HUES48 (cell line): ENCODE results near the gene RASA4.
"Not testable (repeated sequence)": the region's sequence is repeated elsewhere in the genome, so short reads cannot be mapped to it uniquely, and the experiment has no call there.

Experiments used
- H3K27ac ChIP-seq: one replicate; pipeline ENCODE4 v1.7.0; 2013; ENCODE audit warnings: low read depth, low read length, inconsistent platforms
- H3K27me3 ChIP-seq: 2 replicates; pipeline ENCODE4 v1.6.1; 2013; ENCODE audit warnings: mild to moderate bottlenecking, low read length; ENCODE audit not compliant: control insufficient read depth, insufficient read depth
- H3K36me3 ChIP-seq: 2 replicates; pipeline ENCODE4 v1.6.1; 2013; ENCODE audit warnings: low read length; ENCODE audit not compliant: control insufficient read depth, insufficient read depth
- H3K4me1 ChIP-seq: 2 replicates; pipeline ENCODE4 v1.6.1; 2013; ENCODE audit warnings: mild to moderate bottlenecking, low read length; ENCODE audit not compliant: control insufficient read depth, insufficient read depth
- H3K4me3 ChIP-seq: 2 replicates; pipeline ENCODE4 v1.5.1; 2013; ENCODE audit warnings: mild to moderate bottlenecking, low read depth, low read length
- H3K9ac ChIP-seq: 2 replicates; pipeline ENCODE4 v1.6.1; 2013; ENCODE audit warnings: mild to moderate bottlenecking, low read depth, low read length, moderate library complexity
- H3K9me3 ChIP-seq: 2 replicates; pipeline ENCODE4 v1.6.1; 2013; ENCODE audit warnings: low read length; ENCODE audit not compliant: control insufficient read depth, insufficient read depth

RASA4 gene

GRCh38 chr7:102616507-102617125 is at the start of gene RASA4:
RASA4 (minus strand) TSS chr7:102616756; CDS start chr7:102616689, 67 bp downstream.
- not testable (repeated sequence) for H3K27me3 ChIP-seq, H3K4me3 ChIP-seq, H3K36me3 ChIP-seq, H3K9ac ChIP-seq, H3K27ac ChIP-seq, H3K4me1 ChIP-seq, H3K9me3 ChIP-seq

GRCh38 chr7:102664765-102665164 is 48.2 kb upstream of the RASA4 start:
- H3K4me1 ChIP-seq, H3K27me3 ChIP-seq, H3K9me3 ChIP-seq, H3K4me3 ChIP-seq, H3K36me3 ChIP-seq, H3K27ac ChIP-seq, H3K9ac ChIP-seq: not testable (repeated sequence)

- H3K36me3 ChIP-seq, H3K9me3 ChIP-seq, H3K4me3 ChIP-seq, H3K4me1 ChIP-seq, H3K27ac ChIP-seq, H3K27me3 ChIP-seq, H3K9ac ChIP-seq: not testable (repeated sequence)
Observed at GRCh38 chr7:102649924-102650323, 33.4 kb upstream of the RASA4 start, which contains the start of gene SPDYE2B. SPDYE2B (plus strand) TSS chr7:102650319; CDS start chr7:102652349, 2,030 bp downstream.

GRCh38 chr7:102647813-102648212 is 31.3 kb upstream of the RASA4 start:
- H3K27ac ChIP-seq, H3K9ac ChIP-seq, H3K4me1 ChIP-seq, H3K36me3 ChIP-seq, H3K27me3 ChIP-seq, H3K4me3 ChIP-seq, H3K9me3 ChIP-seq: not testable (repeated sequence)

GRCh38 chr7:102643404-102643803 is 26.8 kb upstream of the RASA4 start:
- not testable (repeated sequence) for H3K27ac ChIP-seq, H3K27me3 ChIP-seq, H3K4me3 ChIP-seq

GRCh38 chr7:102642691-102643090 is 26.1 kb upstream of the RASA4 start, which contains the start of gene UPK3BL1:
UPK3BL1 (minus strand) TSS chr7:102642791; CDS start chr7:102642741, 50 bp downstream.
- H3K4me1 ChIP-seq, H3K27me3 ChIP-seq, H3K9ac ChIP-seq, H3K27ac ChIP-seq, H3K9me3 ChIP-seq, H3K4me3 ChIP-seq, H3K36me3 ChIP-seq: not testable (repeated sequence)

More at GRCh38 chr7:102643404-102643803, 26.8 kb upstream of the RASA4 start:
- H3K9ac ChIP-seq, H3K36me3 ChIP-seq, H3K4me1 ChIP-seq, H3K9me3 ChIP-seq: not testable (repeated sequence)

GRCh38 chr7:102638848-102639247 is 22.3 kb upstream of the RASA4 start:
- H3K36me3 ChIP-seq, H3K4me1 ChIP-seq, H3K27ac ChIP-seq, H3K27me3 ChIP-seq, H3K9me3 ChIP-seq, H3K4me3 ChIP-seq, H3K9ac ChIP-seq: not testable (repeated sequence)

GRCh38 chr7:102636956-102637355 is 20.4 kb upstream of the RASA4 start:
- not testable (repeated sequence) for H3K4me3 ChIP-seq, H3K4me1 ChIP-seq, H3K9me3 ChIP-seq, H3K9ac ChIP-seq, H3K27ac ChIP-seq, H3K36me3 ChIP-seq, H3K27me3 ChIP-seq

GRCh38 chr7:102635354-102635753 is 18.8 kb upstream of the RASA4 start:
- H3K4me1 ChIP-seq, H3K27me3 ChIP-seq, H3K4me3 ChIP-seq, H3K9me3 ChIP-seq, H3K36me3 ChIP-seq, H3K9ac ChIP-seq, H3K27ac ChIP-seq: not testable (repeated sequence)

GRCh38 chr7:102634299-102634698 is 17.7 kb upstream of the RASA4 start:
- H3K27ac ChIP-seq, H3K4me3 ChIP-seq, H3K9me3 ChIP-seq, H3K4me1 ChIP-seq, H3K27me3 ChIP-seq, H3K9ac ChIP-seq, H3K36me3 ChIP-seq: not testable (repeated sequence)

- H3K27me3 ChIP-seq, H3K9ac ChIP-seq, H3K4me1 ChIP-seq, H3K36me3 ChIP-seq, H3K27ac ChIP-seq, H3K9me3 ChIP-seq, H3K4me3 ChIP-seq: not testable (repeated sequence)
Observed at GRCh38 chr7:102630622-102631021, 14.1 kb upstream of the RASA4 start.
